DOHH2 (cell line): ENCODE measurements around the gene RAB13.

Source experiments
- CTCF ChIP-seq: fragments of 200-600 bp; sonication (generic); IDR thresholded peaks from one replicate; pipeline ENCODE4 v1.5.1; 2014; ENCODE audit warnings: antibody characterized with exemption, mild to moderate bottlenecking, low read depth, low read length; ENCODE audit not compliant: poor library complexity, severe bottlenecking
- EZH2phosphoT487 ChIP-seq: fragments of 200-600 bp; sonication (generic); IDR thresholded peaks from 2 replicates; pipeline ENCODE4 v1.6.1; 2017; ENCODE audit warnings: borderline replicate concordance, mild to moderate bottlenecking, antibody characterized with exemption, low read length, moderate library complexity, mixed read lengths

DNA sequence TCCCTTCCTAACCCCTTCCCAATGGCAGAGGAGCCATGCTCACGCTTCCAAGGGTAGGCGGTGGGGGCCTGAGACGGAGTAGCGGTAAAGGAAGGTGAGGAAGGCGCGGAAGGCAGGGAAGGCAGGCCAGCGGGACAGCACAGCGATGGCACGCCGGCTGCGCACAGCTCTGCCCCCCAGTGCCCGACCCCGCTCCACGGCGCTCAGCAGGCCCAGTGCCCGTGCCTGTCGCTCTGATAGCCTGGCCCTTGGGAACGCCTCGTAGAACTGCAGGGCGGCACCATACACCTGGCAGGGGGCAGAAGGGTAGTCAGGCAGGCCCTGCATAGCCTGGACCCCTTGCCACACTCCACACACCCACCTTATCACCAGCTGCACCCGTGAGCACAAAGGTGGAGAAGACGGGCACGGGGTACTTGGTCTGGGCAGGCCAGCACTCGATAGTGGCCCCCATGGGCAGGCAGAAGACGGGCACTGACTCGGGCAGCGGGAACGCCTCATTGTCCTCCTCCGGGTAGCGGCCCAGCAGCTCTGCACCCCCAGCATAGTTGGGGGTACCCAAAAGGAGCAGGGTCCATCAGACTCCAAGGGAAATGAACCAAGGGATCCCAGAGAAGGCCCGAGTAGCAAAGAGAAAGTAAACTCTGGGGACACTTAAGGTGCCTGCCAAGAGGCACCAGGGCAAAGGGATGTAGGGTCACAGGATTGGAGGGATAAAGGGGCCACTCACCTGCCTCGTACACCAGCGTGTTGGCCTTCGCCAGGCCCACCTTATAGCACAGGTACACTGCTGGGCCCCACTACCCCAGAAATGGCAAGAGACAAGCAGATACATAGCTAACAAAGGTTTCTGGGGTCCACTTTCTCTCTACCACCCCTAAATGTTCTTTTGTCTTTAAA lies 44.1 kb downstream of the RAB13 start:
- TF ChIP-seq EZH2phosphoT487 (no peak), CTCF (no peak)
